HG03135 (cell line): ENCODE results near the gene ACOT6.
"Not testable (repeated sequence)": the region's sequence is repeated elsewhere in the genome, so short reads cannot be mapped to it uniquely, and the experiment has no call there.

ENCODE experiments used
- ATAC-seq: cut with Tn5 transposase; IDR thresholded peaks from one replicate; pipeline ENCODE4 v1.9.1; 2021; ENCODE audit warnings: mild to moderate bottlenecking, moderate library complexity; ENCODE audit not compliant: unreplicated experiment

ACOT6 gene

DNA sequence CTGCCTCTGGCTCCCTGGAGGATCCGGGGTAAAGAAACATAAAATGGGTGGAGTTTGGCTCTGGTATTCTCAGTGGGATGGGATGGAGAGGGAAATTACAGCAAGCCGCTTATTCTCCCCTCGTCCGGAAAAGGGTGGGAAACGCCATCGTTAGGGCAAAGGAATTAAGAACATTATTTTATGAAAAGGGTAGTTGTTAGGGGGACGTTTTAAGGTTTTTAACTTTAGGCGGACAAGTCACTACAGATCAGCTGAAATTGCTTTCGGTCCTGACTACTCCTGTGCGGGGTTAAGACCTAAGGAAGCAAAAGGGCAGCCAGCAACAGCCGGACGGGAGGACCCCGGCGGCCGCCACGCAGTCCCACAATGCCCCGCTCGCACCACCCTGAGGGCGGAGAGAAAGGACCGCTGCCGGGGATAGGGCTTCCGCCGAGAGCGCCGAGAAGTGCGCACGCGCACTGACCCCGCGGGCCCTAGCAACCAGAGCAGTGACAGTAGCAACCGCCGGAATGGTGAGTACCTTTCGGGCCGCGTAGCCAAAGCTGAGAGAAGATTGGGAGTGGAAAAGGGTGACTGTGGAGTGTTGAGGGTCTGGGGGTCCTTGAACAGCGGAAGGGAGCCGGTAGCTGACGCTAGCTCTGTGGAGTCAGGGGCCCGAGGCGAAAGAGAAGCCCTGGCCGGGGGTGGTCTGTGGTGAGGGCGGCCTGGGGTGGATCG lies 32.4 kb downstream of the ACOT6 start, which contains the start of gene DNAL1:
Gene DNAL1 (plus strand): TSS at position 456 of the 717 bp plus-strand sequence. CDS start 54 bp downstream, at position 510.
- peak; percentile 88 for ATAC-seq

DNA sequence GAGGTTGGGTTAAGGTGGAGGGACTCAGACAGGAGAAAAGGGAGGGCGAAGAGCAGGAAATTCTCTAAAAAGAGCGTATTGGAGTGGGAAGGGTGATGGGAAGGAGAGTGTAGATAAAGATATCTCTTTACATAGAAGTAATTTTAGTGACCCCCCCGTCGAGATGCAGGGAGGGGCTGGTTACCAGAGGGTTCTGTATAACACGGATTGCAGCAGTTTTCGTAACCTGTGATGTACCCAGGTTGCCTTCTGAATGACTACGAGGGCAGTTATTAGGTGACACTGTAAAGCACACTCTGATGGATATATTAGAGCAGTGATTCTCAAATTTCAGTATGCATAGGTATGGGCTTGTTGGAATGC lies 32.9 kb downstream of the ACOT6 start:
- no peak for ATAC-seq

DNA sequence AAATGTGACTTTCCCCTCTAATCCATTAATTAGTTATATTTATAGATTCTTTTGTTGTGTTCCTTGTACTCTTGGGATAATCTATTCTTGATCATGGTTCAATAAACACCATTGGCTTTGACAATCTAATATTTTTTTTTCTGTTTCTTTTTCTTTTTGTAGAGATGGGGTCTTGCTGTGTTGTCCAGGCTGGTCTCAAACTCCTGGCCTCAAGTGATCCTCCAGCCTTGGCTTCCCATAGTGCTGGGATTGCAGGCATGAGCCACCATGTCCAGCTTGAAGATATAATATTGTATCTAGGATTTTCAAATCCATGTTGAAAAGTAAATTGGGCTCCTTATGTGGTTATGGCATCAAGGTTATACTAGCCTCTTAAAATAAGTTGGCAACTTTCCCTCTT lies 38.7 kb downstream of the ACOT6 start:
- ATAC-seq: no peak

DNA sequence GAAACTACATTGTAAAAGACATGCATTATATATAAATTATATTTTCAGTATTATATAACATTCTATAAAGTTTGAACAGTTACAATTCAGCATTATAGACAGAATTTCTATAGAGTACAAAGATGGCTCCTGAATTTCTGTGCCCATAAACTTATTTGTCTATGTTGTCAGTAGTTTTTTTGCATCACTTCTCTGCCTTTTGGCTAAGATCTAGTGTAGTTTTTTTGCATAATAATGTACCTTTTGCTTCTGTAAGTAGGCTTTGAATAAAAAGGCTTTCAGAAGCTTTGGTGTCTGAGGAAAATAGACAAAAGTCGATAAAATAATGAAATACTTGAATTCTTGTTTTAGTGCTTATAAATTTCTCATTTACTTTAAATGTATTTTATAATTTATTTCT lies 43.5 kb downstream of the ACOT6 start:
- no peak for ATAC-seq

DNA sequence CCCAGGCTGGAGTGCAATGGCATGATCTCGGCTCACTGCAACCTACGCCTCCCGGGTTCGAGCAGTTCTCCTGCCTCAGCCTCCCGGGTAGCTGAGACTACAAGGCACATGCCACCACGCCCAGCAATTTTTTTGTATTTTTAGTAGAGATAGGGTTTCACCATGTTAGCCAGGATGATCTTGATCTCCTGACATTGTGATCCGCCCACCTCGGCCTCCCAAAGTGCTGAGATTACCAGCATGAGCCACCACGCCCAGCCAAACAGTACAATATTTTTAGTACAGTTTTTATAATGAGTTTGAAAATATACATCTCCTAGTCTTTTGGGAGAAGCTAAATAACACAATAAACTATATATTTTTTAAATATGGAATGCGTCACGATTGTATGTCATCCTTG lies 46.9 kb downstream of the ACOT6 start:
- not testable (repeated sequence) for ATAC-seq

DNA sequence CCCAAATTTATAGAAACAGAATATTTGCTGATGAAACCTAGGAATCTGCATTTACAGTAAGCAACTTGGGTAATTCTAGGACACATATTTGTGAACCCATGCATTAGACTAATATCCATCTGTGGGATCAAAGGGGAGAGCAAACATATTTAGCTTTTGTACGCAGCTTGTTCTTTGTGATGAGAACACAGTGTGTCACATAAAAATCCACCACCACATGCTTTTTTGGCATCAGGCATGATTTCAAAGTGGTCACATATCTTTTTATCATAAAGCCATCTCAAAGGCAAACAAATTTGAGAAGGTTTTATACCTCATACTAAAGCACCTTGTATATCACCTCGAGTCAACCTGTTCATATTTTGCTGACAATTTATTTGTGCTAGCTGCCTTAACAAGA lies 48.2 kb downstream of the ACOT6 start:
- ATAC-seq: no peak

DNA sequence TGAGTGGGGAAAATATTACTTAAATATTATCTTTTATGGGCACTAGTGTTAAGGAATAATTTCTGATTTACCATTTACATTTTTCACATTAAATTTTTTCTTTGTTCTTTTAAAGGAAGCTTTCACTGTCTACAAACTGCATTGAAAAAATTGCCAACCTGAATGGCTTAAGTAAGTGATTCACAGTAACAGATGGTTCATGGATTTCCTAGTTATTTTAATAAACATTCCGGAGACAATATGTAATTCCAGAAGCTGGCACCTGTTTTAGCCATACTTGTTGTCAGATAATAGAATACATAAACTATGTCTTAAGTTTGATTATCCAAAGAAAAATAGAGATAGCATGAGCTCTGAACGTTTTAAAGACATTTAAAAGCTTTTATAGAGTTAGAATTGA lies 49.6 kb downstream of the ACOT6 start:
- no peak for ATAC-seq

DNA sequence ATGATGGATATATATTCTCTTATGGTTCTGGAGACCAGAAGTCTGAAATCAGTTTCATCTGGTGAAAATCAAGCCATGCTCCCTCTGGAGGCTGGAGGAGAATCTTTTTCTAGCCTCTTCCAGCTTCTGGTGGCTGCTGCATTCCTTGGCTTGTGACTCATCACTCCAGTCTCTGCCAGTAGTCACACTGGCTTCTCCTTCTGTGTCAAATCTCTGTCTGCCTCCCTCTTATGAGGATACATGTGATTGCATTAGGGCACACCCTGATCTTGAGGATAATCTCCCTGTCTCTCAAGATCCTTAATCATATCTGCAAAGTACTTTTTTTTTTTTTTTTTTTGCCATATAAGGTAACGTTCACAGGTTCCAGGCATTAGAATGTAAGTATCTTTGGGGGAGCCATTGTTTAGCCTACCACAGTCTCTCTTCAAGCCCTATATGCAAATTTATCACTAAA lies 50.2 kb downstream of the ACOT6 start:
- no peak for ATAC-seq

DNA sequence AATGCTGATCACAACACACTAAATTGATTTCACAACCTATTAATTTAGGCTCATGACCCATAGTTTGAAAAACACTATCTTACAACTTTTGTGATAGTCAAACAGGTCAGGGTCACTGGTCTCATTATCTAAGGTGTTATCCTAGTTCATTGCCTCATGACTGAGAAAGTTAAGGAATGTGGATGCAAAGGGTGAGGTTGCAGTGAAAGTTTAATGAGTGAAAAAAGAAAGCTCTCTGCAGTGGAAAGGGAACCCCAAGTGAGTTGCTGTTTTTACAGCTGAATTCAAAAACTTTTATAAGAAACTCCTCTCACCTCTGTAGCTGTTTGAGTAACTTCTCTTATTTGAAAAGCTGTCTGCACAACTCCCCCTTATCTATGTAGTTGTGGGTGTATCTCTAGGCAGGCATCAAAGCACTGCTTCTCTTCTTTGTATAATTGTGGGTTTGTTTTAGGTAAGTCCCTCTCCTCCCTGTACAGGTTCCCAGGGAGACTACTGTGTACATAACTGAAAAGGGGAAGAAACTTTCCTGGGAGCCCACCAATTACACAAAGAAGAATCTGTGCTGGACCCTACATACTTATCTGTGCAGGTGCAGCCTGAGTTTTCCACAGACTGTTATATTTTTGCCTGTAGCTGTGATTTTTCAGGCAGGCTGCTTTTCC lies 51.4 kb downstream of the ACOT6 start:
- no peak for ATAC-seq

DNA sequence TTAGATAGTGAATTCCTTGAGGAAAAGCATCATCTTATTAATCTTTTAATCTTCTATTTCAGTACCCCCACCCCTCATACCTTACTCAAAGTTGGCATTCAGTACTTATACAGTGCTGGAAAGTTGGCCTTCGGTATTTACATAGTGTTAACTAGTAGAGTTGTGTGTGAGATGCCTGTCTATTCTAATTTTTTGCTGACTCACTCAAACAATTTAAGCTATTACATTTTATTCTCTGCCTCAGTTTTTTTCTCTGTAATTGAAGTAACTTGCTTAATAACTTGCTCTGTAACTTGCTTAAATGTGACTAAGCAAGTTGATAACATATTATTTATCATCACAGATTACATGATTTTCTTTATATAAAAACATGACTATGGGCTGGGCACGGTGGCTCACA lies 52.8 kb downstream of the ACOT6 start:
- no peak for ATAC-seq

DNA sequence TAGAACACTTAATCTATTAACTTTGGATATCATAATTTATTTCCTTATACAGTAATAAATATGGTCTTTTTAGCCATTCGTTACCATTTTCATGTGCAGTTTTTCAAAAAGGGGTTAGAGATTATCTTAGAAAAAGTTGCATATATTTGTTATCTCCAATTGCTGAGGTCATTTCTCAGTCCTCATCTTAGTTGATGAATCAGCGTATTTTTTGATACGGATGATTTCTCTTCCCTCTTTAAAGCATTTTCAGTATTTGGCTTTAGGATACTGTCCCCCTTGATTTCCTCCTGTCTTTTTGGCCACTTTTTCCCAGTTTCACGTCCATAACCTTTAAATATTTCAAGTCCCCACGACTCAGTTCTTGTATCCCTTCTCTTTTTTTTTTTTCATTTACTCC lies 54.3 kb downstream of the ACOT6 start:
- no peak for ATAC-seq

DNA sequence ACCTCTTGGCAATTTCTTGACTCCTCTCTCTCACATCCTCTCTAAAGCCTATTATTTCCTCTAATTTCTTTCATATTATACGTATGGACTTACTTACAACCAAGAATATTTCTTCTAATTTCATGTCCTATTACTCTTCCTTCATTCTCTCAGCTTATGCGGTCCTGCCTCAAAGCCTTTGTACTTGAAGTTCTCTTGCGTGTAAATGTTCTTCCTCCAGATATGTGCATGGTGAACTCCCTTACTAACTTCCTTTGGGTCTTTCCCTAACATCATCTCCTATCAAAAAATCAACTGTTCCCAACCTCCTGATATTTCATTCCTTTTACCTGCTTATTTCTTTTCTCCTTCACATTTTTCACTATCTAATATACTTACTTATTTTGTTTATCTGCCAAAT lies 55.5 kb downstream of the ACOT6 start:
- no peak for ATAC-seq
